GM23248 (cell line): ENCODE measurements around the gene RTL10. TPM values are rescaled to one million over a fixed set of nuclear protein-coding genes. Genes with fewer than 3 reads are reported as not detected.

Experiments used
- DNase-seq: peaks from one replicate; pipeline ENCODE4 v3.0.0-alpha.2; 2015
- H2AFZ ChIP-seq: fragments of 200-600 bp; sonication (generic); 2 replicates; pipeline ENCODE4 v1.6.1; 2016; ENCODE audit warnings: antibody characterized with exemption
- H3F3A ChIP-seq: fragments of 200-600 bp; sonication (generic); 2 replicates; pipeline ENCODE4 v1.6.1; 2016; ENCODE audit warnings: mild to moderate bottlenecking, antibody characterized with exemption, mixed run types; ENCODE audit not compliant: insufficient read depth
- H3K27ac ChIP-seq: fragments of 200-600 bp; sonication (generic); 2 replicates; pipeline ENCODE4 v1.5.1; 2016; ENCODE audit warnings: mild to moderate bottlenecking
- H3K27me3 ChIP-seq: fragments of 200-600 bp; sonication (generic); replicated peaks from 2 replicates; pipeline ENCODE4 v1.6.1; 2016; ENCODE audit warnings: mild to moderate bottlenecking; ENCODE audit not compliant: insufficient read depth
- H3K36me3 ChIP-seq: fragments of 200-600 bp; sonication (generic); 2 replicates; pipeline ENCODE4 v1.6.1; 2016; ENCODE audit warnings: low read depth, mild to moderate bottlenecking
- H3K4me1 ChIP-seq: fragments of 200-600 bp; sonication (generic); 2 replicates; pipeline ENCODE4 v1.6.1; 2016; ENCODE audit warnings: mild to moderate bottlenecking; ENCODE audit not compliant: insufficient read depth
- H3K4me2 ChIP-seq: fragments of 200-600 bp; sonication (generic); one replicate; pipeline ENCODE4 v1.6.1; 2016; ENCODE audit warnings: mild to moderate bottlenecking; ENCODE audit not compliant: unreplicated experiment
- H3K4me3 ChIP-seq: fragments of 200-600 bp; sonication (generic); 2 replicates; pipeline ENCODE4 v1.5.1; 2016; ENCODE audit warnings: mild to moderate bottlenecking
- H3K79me2 ChIP-seq: fragments of 200-600 bp; sonication (generic); 2 replicates; pipeline ENCODE4 v1.6.1; 2016; ENCODE audit warnings: mild to moderate bottlenecking; ENCODE audit not compliant: insufficient read depth
- H3K9ac ChIP-seq: fragments of 200-600 bp; sonication (generic); 2 replicates; pipeline ENCODE4 v1.6.1; 2016; ENCODE audit warnings: mild to moderate bottlenecking
- H3K9me2 ChIP-seq: fragments of 200-600 bp; sonication (generic); 2 replicates; pipeline ENCODE4 v1.6.1; 2016; ENCODE audit warnings: mixed run types, mild to moderate bottlenecking, moderate library complexity; ENCODE audit not compliant: insufficient read depth
- H3K9me3 ChIP-seq: fragments of 200-600 bp; sonication (generic); one replicate; pipeline ENCODE4 v1.6.1; 2017; ENCODE audit warnings: low read depth
- H4K20me1 ChIP-seq: fragments of 200-600 bp; sonication (generic); 2 replicates; pipeline ENCODE4 v1.6.0; 2016; ENCODE audit not compliant: insufficient read depth
- EZH2 ChIP-seq: fragments of 200-600 bp; sonication (generic); IDR thresholded peaks from 2 replicates; pipeline ENCODE4 v1.6.1; 2018; ENCODE audit warnings: antibody characterized with exemption, mild to moderate bottlenecking; ENCODE audit not compliant: insufficient read depth, poor library complexity, severe bottlenecking
- EZH2phosphoT487 ChIP-seq: fragments of 200-600 bp; sonication (generic); IDR thresholded peaks from 2 replicates; pipeline ENCODE4 v1.6.1; 2018; ENCODE audit warnings: antibody characterized with exemption, moderate library complexity, mild to moderate bottlenecking, low read depth; ENCODE audit not compliant: insufficient read depth
- WGBS, 2 experiments: methylation state at CpG; one replicate each; pipeline ENCODE4 v1.1.6; 2015 to 2017; ENCODE audit warnings: low lambda C conversion rate in 2 of 2, low coverage in 1 of 2; ENCODE audit errors: missing lambda C conversion rate in 2 of 2; 5-methylcytosine and 5-hydroxymethylcytosine counted together
- in situ Hi-C: fragments of 300-500 bp; cut with MboI; formaldehyde crosslinking; loops from 2 replicates; pipeline ENCODE4 v1.15.0; 2020
- polyA plus RNA-seq: library from polyadenylated mRNA; unstranded; fragments of >200 nt; fragmentation: Nextera tagmentation; extraction: Ambion mirVana; gene quantifications from 2 replicates; pipeline ENCODE4 v1.2.1, GENCODE V29; 2016
- total RNA-seq: library from RNA; depleted of rRNA; stranded (reverse); fragments of >200 nt; shearing (Covaris generic); gene quantifications from 2 replicates; pipeline ENCODE4 v1.2.3, GENCODE V29; 2014

The RTL10 gene
- total and polyA plus RNA-seq, 2 experiments from 2014 or later = 14.2 to 23.8 TPM

GRCh38 chr22:19902245-19902715 is 47.6 kb upstream of the RTL10 start:
- no peaks in the 10 kb centered on the region for H4K20me1 ChIP-seq
- no peak overlapping the region for H3K4me2 ChIP-seq
- H3K9me2 ChIP-seq = no peaks in the 10 kb centered on the region
- no peak overlapping the region for H2AFZ ChIP-seq
- no peak overlapping the region for H3K27ac ChIP-seq
- H3K79me2 ChIP-seq = no peaks in the 10 kb centered on the region
- H3K4me3 ChIP-seq = no peak overlapping the region
- in situ Hi-C loops = no loop called here
- no peaks in the 10 kb centered on the region for H3K9me3 ChIP-seq
- no peak overlapping the region for H3K9ac ChIP-seq
- 79 to 95% methylated on average over 2 to 7 of the region's 7 CpGs for WGBS, 2 experiments
- H3K36me3 ChIP-seq = no peaks in the 10 kb centered on the region
- no peaks in the 10 kb centered on the region for H3K27me3 ChIP-seq
- DNase-seq = no peak
- no peaks in the 10 kb centered on the region for H3K4me1 ChIP-seq
- H3F3A ChIP-seq = no peaks in the 10 kb centered on the region
- TF ChIP-seq EZH2 (no peak), EZH2phosphoT487 (no peak)

GRCh38 chr22:19901577-19902244 is 47.0 kb upstream of the RTL10 start:
- no peaks in the 10 kb centered on the region for H3K9me2 ChIP-seq
- H3K4me1 ChIP-seq = no peaks in the 10 kb centered on the region
- H4K20me1 ChIP-seq = no peaks in the 10 kb centered on the region
- H3K9me3 ChIP-seq = no peaks in the 10 kb centered on the region
- no peak overlapping the region for H3K4me2 ChIP-seq
- in situ Hi-C loops = no loop called here
- 80 to 87% methylated on average over 11 of the region's 11 CpGs for WGBS, 2 experiments
- H3K36me3 ChIP-seq = no peaks in the 10 kb centered on the region
- no peak overlapping the region for H3K9ac ChIP-seq
- no peak overlapping the region for H3K27ac ChIP-seq
- no peaks in the 10 kb centered on the region for H3K27me3 ChIP-seq
- no peak for DNase-seq
- H3K4me3 ChIP-seq = no peak overlapping the region
- H2AFZ ChIP-seq = no peak overlapping the region
- no peaks in the 10 kb centered on the region for H3F3A ChIP-seq
- no peaks in the 10 kb centered on the region for H3K79me2 ChIP-seq
- TF ChIP-seq EZH2 (no peak), EZH2phosphoT487 (no peak)

GRCh38 chr22:19900707-19901436 is 46.2 kb upstream of the RTL10 start:
- Histone ChIP-seq H3K27me3 (no peaks in the 10 kb centered on the region), H3K36me3 (no peaks in the 10 kb centered on the region), H3K4me2 (no peak overlapping the region), H4K20me1 (no peaks in the 10 kb centered on the region), H3K9ac (no peak overlapping the region), H2AFZ (no peak overlapping the region), H3K9me3 (no peaks in the 10 kb centered on the region), H3F3A (no peaks in the 10 kb centered on the region), H3K79me2 (no peaks in the 10 kb centered on the region), H3K4me3 (no peak overlapping the region), H3K27ac (no peak overlapping the region), H3K9me2 (no peaks in the 10 kb centered on the region), H3K4me1 (no peaks in the 10 kb centered on the region)
- DNase-seq = no peak
- in situ Hi-C loops = no loop called here
- 90 to 97% methylated on average over 12 to 13 of the region's 13 CpGs for WGBS, 2 experiments
- TF ChIP-seq EZH2 = no peak
- TF ChIP-seq EZH2phosphoT487 = no peak

- no peak overlapping the region for H2AFZ ChIP-seq
- 85 to 86% methylated on average over 16 of the region's 16 CpGs for WGBS, 2 experiments
- DNase-seq = no peak
- no peak overlapping the region for H3K9ac ChIP-seq
- no peaks in the 10 kb centered on the region for H3K79me2 ChIP-seq
- no peaks in the 10 kb centered on the region for H3K36me3 ChIP-seq
- no peaks in the 10 kb centered on the region for H3K9me2 ChIP-seq
- H3K4me2 ChIP-seq = no peak overlapping the region
- no peaks in the 10 kb centered on the region for H3K4me1 ChIP-seq
- no peaks in the 10 kb centered on the region for H3K27me3 ChIP-seq
- in situ Hi-C loops = no loop called here
- no peaks in the 10 kb centered on the region for H3K9me3 ChIP-seq
- no peak for TF ChIP-seq EZH2phosphoT487
- no peak for TF ChIP-seq EZH2
- H3F3A ChIP-seq = no peaks in the 10 kb centered on the region
- no peaks in the 10 kb centered on the region for H4K20me1 ChIP-seq
- H3K27ac ChIP-seq = no peak overlapping the region
- H3K4me3 ChIP-seq = no peak overlapping the region
Measured at GRCh38 chr22:19898831-19899567, 44.3 kb upstream of the RTL10 start.
